Prostate gland (tissue), 2 donors: ENCODE measurements around the gene MCEE. TPM values are rescaled to one million over a fixed set of nuclear protein-coding genes. Genes with fewer than 3 reads are reported as not detected.

Source experiments
- DNase-seq: peaks from one replicate; pipeline ENCODE4 v3.0.0-alpha.2; 2019; ENCODE audit warnings: low spot score
- H3K27ac ChIP-seq, 2 donors: fragments of 200-600 bp; sonication (generic); 2 replicates each; pipeline ENCODE4 v1.5.1; 2017 to 2019
- H3K27me3 ChIP-seq: fragments of 200-600 bp; sonication (generic); replicated peaks from 2 replicates; pipeline ENCODE4 v1.5.1; 2019; ENCODE audit not compliant: insufficient read depth
- H3K36me3 ChIP-seq, 2 donors: fragments of 200-600 bp; sonication (generic); 1 replicate in 1 of 2; 2 replicates in 1 of 2; pipeline versions ENCODE4 v1.5.1 to v1.8.1; 2017 to 2019
- H3K4me1 ChIP-seq: fragments of 200-600 bp; sonication (generic); replicated peaks from 2 replicates; pipeline ENCODE4 v1.5.1; 2019
- H3K4me3 ChIP-seq, 2 donors: fragments of 200-600 bp; sonication (generic); 2 replicates each; pipeline ENCODE4 v1.5.1; 2017 to 2019
- H3K9me3 ChIP-seq: fragments of 200-600 bp; sonication (generic); 2 replicates; pipeline ENCODE4 v1.5.1; 2017
- POLR2A ChIP-seq: fragments of 450-650 bp; IDR thresholded peaks from one replicate; pipeline ENCODE4 v1.6.1; 2016; ENCODE audit warnings: antibody characterized with exemption, mild to moderate bottlenecking
- POLR2AphosphoS5 ChIP-seq: sonication (generic); formaldehyde crosslinking; IDR thresholded peaks from one replicate; pipeline ENCODE4 v1.6.1; 2017; ENCODE audit warnings: antibody characterized with exemption
- WGBS: methylation state at CpG from one replicate; pipeline ENCODE4 v1.1.5; 2018; 5-methylcytosine and 5-hydroxymethylcytosine counted together
- intact Hi-C: fragments of 100-400 bp; cut with DNase I; formaldehyde crosslinking; loops from one replicate; pipeline ENCODE4 v1.14.2; 2022
- total RNA-seq, 2 donors: library from RNA; depleted of rRNA; stranded (reverse); fragments of >200 nt; gene quantifications; one replicate each; pipeline ENCODE4 v1.1.0, GENCODE V29; 2016
- TF ChIP-seq, protein P1 (sequence below), 4 experiments: fragments of 200-600 bp in 2 of 4; fragments of 450-650 bp in 2 of 4; sonication (generic) in 2 of 4; IDR thresholded peaks; 1 replicate in 3 of 4; 2 replicates in 1 of 4; pipeline ENCODE4 v1.5.1; 2016 to 2019; ENCODE audit warnings: antibody characterized with exemption in 4 of 4, mild to moderate bottlenecking in 2 of 4, moderate library complexity in 2 of 4

MCEE gene
- total RNA-seq, 2 donors from 2014 or later: 18.2 to 41.4 TPM

DNA sequence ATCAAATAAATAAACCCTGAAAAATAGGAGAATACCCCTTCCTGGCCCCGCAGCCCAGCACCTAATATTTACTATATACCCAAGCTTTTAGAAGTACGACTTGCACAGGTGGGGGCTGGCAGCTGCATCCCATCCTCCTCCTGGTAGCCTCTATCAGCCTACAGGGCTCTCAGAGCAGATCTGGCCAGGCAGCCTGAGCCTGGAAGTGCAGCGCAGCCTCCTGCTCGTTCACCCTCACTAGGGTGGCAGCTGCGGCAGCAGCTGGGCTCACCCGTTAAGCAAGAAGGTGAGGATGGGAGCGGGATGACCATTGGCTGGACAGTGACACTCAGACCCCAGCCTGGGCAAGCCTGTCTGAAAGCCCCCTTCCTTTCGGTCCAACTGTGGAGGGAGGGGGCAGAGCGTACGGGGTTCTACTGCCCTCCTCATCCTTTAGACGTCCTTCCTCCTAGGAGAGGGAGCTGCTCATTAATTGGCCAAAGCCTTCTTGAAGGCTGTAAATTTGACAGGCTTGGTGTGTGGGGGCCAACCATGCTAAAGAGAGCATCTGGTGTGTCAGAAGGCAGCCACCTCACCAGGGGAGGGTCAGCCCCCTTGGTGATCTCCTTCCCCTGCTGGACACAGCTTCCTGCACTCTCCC lies 23.7 kb upstream of the MCEE start:
- Histone ChIP-seq H3K4me3 (no peak overlapping the region), H3K9me3 (no peaks in the 10 kb centered on the region), H3K36me3 (peaks cover 3 to 7% of the 10 kb centered on the region in 2 donors), H3K4me1 (no peaks in the 10 kb centered on the region), H3K27me3 (no peaks in the 10 kb centered on the region), H3K27ac (no peak overlapping the region)
- intact Hi-C loops: no loop called here
- no peak for DNase-seq
- WGBS: 58% methylated on average over 11 of the region's 11 CpGs
- TF ChIP-seq POLR2A (no peak), POLR2AphosphoS5 (no peak)
- TF ChIP-seq, protein P1, sequence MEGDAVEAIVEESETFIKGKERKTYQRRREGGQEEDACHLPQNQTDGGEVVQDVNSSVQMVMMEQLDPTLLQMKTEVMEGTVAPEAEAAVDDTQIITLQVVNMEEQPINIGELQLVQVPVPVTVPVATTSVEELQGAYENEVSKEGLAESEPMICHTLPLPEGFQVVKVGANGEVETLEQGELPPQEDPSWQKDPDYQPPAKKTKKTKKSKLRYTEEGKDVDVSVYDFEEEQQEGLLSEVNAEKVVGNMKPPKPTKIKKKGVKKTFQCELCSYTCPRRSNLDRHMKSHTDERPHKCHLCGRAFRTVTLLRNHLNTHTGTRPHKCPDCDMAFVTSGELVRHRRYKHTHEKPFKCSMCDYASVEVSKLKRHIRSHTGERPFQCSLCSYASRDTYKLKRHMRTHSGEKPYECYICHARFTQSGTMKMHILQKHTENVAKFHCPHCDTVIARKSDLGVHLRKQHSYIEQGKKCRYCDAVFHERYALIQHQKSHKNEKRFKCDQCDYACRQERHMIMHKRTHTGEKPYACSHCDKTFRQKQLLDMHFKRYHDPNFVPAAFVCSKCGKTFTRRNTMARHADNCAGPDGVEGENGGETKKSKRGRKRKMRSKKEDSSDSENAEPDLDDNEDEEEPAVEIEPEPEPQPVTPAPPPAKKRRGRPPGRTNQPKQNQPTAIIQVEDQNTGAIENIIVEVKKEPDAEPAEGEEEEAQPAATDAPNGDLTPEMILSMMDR (IDR thresholded peaks at IDR 0.05): no peak

GRCh38 chr2:71151620-71152019 lies 21.6 kb upstream of the MCEE start:
- Histone ChIP-seq H3K27ac (no peak overlapping the region), H3K4me1 (no peaks in the 10 kb centered on the region), H3K4me3 (no peak overlapping the region), H3K36me3 (peaks cover 10 to 15% of the 10 kb centered on the region in 2 donors), H3K9me3 (no peaks in the 10 kb centered on the region), H3K27me3 (no peaks in the 10 kb centered on the region)
- no peak for DNase-seq
- intact Hi-C loops: no loop called here
- WGBS: 100% methylated on average over 1 of the region's 1 CpG
- TF ChIP-seq POLR2A (no peak), POLR2AphosphoS5 (no peak)
- TF ChIP-seq, protein P1 (IDR thresholded peaks at IDR 0.05): no peak

DNA sequence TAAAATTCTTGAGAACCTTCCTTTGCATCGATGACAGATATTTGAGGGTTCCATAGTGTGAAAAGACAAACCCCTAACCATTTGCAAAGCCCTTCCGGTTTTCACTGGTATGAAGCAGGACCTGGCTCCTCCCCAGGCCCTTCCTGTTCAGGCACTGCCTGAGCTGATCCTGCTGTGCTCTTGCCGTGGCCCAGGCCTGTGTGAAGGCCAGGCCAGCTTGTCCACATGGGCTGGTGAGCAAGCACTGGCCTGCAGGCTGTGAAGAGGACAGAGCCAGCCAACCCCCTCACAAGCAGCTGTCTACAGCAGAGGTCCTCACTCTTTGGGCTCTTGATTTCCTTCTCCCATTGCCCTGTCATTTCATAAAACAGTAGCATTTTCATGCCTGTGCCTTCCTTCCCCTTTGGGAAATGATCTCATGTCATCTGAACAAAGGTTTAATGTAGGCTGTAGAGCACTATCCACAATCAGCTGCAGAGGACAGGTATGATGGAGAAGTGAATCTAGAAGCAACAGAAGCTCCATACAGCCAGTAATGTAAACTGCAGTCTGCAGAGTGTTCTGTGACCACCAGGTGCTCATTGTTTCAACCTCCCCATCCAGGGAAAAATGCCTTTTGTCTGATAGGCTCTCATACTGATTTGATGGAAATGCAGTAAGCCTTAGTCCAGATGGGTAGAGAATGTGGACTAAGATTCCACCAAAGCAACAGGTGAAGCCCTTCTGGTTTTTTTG lies 20.2 kb upstream of the MCEE start:
- TF ChIP-seq, protein P1 (IDR thresholded peaks at IDR 0.05): no peak
- no peak for TF ChIP-seq POLR2AphosphoS5
- Histone ChIP-seq H3K27ac (no peak overlapping the region), H3K36me3 (peaks cover 13 to 15% of the 10 kb centered on the region in 2 donors), H3K9me3 (no peaks in the 10 kb centered on the region), H3K27me3 (no peaks in the 10 kb centered on the region), H3K4me1 (no peaks in the 10 kb centered on the region), H3K4me3 (no peak overlapping the region)
- DNase-seq: no peak
- WGBS: 57% methylated on average over 3 of the region's 3 CpGs
- intact Hi-C loops: no loop called here

GRCh38 chr2:71148506-71149063 lies 18.6 kb upstream of the MCEE start:
- Histone ChIP-seq H3K4me1 (no peaks in the 10 kb centered on the region), H3K4me3 (no peak overlapping the region), H3K36me3 (peaks cover 15 to 23% of the 10 kb centered on the region in 2 donors), H3K27me3 (no peaks in the 10 kb centered on the region), H3K27ac (no peak overlapping the region), H3K9me3 (no peaks in the 10 kb centered on the region)
- no peak for DNase-seq
- TF ChIP-seq POLR2A (no peak), POLR2AphosphoS5 (no peak)
- TF ChIP-seq, protein P1 (IDR thresholded peaks at IDR 0.05): no peak
- 86% methylated on average over 2 of the region's 2 CpGs for WGBS
- intact Hi-C loops: no loop called here
